IMR-90 (cell line): ENCODE measurements around the gene SPDEF. TPM values are rescaled to one million over a fixed set of nuclear protein-coding genes. Genes with fewer than 3 reads are reported as not detected.

Experiments used
- ATAC-seq: fragments of 200-7000 bp; cut with Tn5 transposase; 2 replicates; pipeline ENCODE4 v1.9.1; 2020; ENCODE audit warnings: low read depth, mild to moderate bottlenecking, moderate library complexity
- BruUV-seq: library from RNA; stranded (reverse); fragments of 400-500 nt; replicated peaks from 2 replicates; lab custom pipeline; 2021; lab: Mats Ljungman, UMichigan
- CTCF ChIA-PET: fragments of 300-600 bp; formaldehyde crosslinking; extraction: SDS; loops from one replicate; lab custom pipeline; 2021; ENCODE audit warnings: antibody characterized with exemption; lab: Yijun Ruan, JAX
- POLR2A ChIA-PET: fragments of 300-600 bp; sonication (Branson Sonifier 250); formaldehyde crosslinking; loops from one replicate; lab custom pipeline; 2022; ENCODE audit warnings: antibody characterized with exemption; ENCODE audit not compliant: unreplicated experiment; lab: Charles Lee
- DNase-seq: peaks from one replicate; pipeline ENCODE4 v3.0.0; 2013
- H2AFZ ChIP-seq: replicated peaks from 2 replicates; pipeline ENCODE3; 2013; ENCODE audit warnings: low read length, mild to moderate bottlenecking; ENCODE audit not compliant: poor library complexity
- H2AK5ac ChIP-seq: 2 replicates; pipeline ENCODE4 v1.6.1; 2013; ENCODE audit warnings: low read depth, low read length, inconsistent platforms
- H2AK9ac ChIP-seq: replicated peaks from 2 replicates; pipeline ENCODE3; 2013; ENCODE audit warnings: mild to moderate bottlenecking, low read depth, low read length, moderate library complexity; ENCODE audit not compliant: poor library complexity
- H2BK120ac ChIP-seq: 2 replicates; pipeline ENCODE4 v1.6.1; 2013; ENCODE audit warnings: low read depth, low read length, inconsistent platforms
- H2BK15ac ChIP-seq: 3 replicates; pipeline ENCODE4 v1.6.1; 2013; ENCODE audit warnings: low read depth, low read length, inconsistent platforms
- H2BK20ac ChIP-seq: 2 replicates; pipeline ENCODE4 v1.6.1; 2013; ENCODE audit warnings: low read depth, mild to moderate bottlenecking, inconsistent platforms, low read length, moderate library complexity
- H2BK5ac ChIP-seq: 2 replicates; pipeline ENCODE4 v1.6.1; 2013; ENCODE audit warnings: mild to moderate bottlenecking, low read depth, low read length, inconsistent platforms; ENCODE audit not compliant: poor library complexity, severe bottlenecking
- H3K14ac ChIP-seq: replicated peaks from 2 replicates; pipeline ENCODE4 v1.6.1; 2013; ENCODE audit warnings: low read depth, low read length, inconsistent platforms
- H3K18ac ChIP-seq: 2 replicates; pipeline ENCODE4 v1.6.1; 2013; ENCODE audit warnings: low read depth, low read length, control low read depth
- H3K23ac ChIP-seq: 2 replicates; pipeline ENCODE4 v1.6.1; 2013; ENCODE audit warnings: low read depth, low read length, inconsistent platforms
- H3K27ac ChIP-seq: 2 replicates; pipeline ENCODE4 v1.5.1; 2013; ENCODE audit warnings: mild to moderate bottlenecking, control low read depth, low read length; ENCODE audit not compliant: insufficient read depth
- H3K27me3 ChIP-seq: 2 replicates; pipeline ENCODE4 v1.6.1; 2013; ENCODE audit warnings: low read length; ENCODE audit not compliant: control insufficient read depth, insufficient read depth
- H3K36me3 ChIP-seq: 2 replicates; pipeline ENCODE4 v1.6.1; 2013; ENCODE audit warnings: low read length, mixed read lengths; ENCODE audit not compliant: control insufficient read depth, insufficient read depth
- H3K4ac ChIP-seq: 2 replicates; pipeline ENCODE4 v1.6.1; 2013; ENCODE audit warnings: low read depth, low read length, inconsistent platforms
- H3K4me1 ChIP-seq: 2 replicates; pipeline ENCODE4 v1.6.1; 2013; ENCODE audit warnings: low read length, mixed read lengths; ENCODE audit not compliant: control insufficient read depth, insufficient read depth
- H3K4me2 ChIP-seq: 2 replicates; pipeline ENCODE4 v1.6.1; 2013; ENCODE audit warnings: low read depth, mild to moderate bottlenecking, control low read depth, low read length, moderate library complexity
- H3K4me3 ChIP-seq: 2 replicates; pipeline ENCODE4 v1.5.1; 2013; ENCODE audit warnings: low read depth, mild to moderate bottlenecking, control low read depth, low read length, moderate library complexity; ENCODE audit not compliant: insufficient read depth
- H3K56ac ChIP-seq: 2 replicates; pipeline ENCODE4 v1.6.1; 2013; ENCODE audit warnings: low read length, inconsistent platforms; ENCODE audit not compliant: insufficient read depth; ENCODE audit errors: extremely low read depth
- H3K79me1 ChIP-seq, 2 experiments: 2 replicates each; pipeline ENCODE4 v1.6.1; 2013; ENCODE audit warnings: low read length in 2 of 2, inconsistent platforms in 1 of 2, low read depth in 1 of 2
- H3K9ac ChIP-seq: 2 replicates; pipeline ENCODE4 v1.6.1; 2013; ENCODE audit warnings: low read depth, low read length, control low read depth
- H3K9me1 ChIP-seq: 2 replicates; pipeline ENCODE4 v1.6.1; 2013; ENCODE audit warnings: low read length, inconsistent platforms; ENCODE audit not compliant: insufficient read depth
- H3K9me3 ChIP-seq: 2 replicates; pipeline ENCODE4 v1.6.1; 2013; ENCODE audit warnings: low read length; ENCODE audit not compliant: control insufficient read depth, insufficient read depth
- H4K20me1 ChIP-seq: 2 replicates; pipeline ENCODE4 v1.6.1; 2013; ENCODE audit warnings: low read length, inconsistent platforms; ENCODE audit not compliant: insufficient read depth
- H4K5ac ChIP-seq: 2 replicates; pipeline ENCODE4 v1.6.1; 2013; ENCODE audit warnings: mild to moderate bottlenecking, low read depth, low read length, control low read depth
- H4K8ac ChIP-seq, 2 experiments: 2 replicates each; pipeline ENCODE4 v1.6.1; 2013; ENCODE audit warnings: low read depth in 2 of 2, low read length in 2 of 2, control low read depth in 1 of 2, inconsistent platforms in 1 of 2
- H4K91ac ChIP-seq: 2 replicates; pipeline ENCODE4 v1.6.1; 2013; ENCODE audit warnings: low read depth, low read length, inconsistent platforms; ENCODE audit not compliant: insufficient read depth
- BHLHE40 ChIP-seq: fragments of 150-350 bp; IDR thresholded peaks from 2 replicates; pipeline ENCODE4 v1.6.1; 2016; ENCODE audit warnings: mild to moderate bottlenecking, low read depth, low read length
- CEBPB ChIP-seq: IDR thresholded peaks from 2 replicates; pipeline ENCODE4 v1.6.1; 2012; ENCODE audit warnings: low read depth, low read length, improper control_type of control experiment
- CHD1 ChIP-seq: IDR thresholded peaks from 2 replicates; pipeline ENCODE4 v1.6.1; 2012; ENCODE audit warnings: low read depth, low read length, improper control_type of control experiment
- CTCF ChIP-seq: conservative IDR thresholded peaks from 2 replicates; pipeline ENCODE4 v1.5.1; 2012; ENCODE audit warnings: mild to moderate bottlenecking, low read depth, low read length, improper control_type of control experiment
- ELK1 ChIP-seq: fragments of 150-350 bp; IDR thresholded peaks from 2 replicates; pipeline ENCODE4 v1.6.1; 2016; ENCODE audit warnings: low read depth, mild to moderate bottlenecking, low read length, moderate library complexity, borderline replicate concordance
- FOS ChIP-seq: fragments of 150-350 bp; IDR thresholded peaks from 2 replicates; pipeline ENCODE4 v1.6.1; 2016; ENCODE audit warnings: low read depth, low read length
- MAFK ChIP-seq: IDR thresholded peaks from 2 replicates; pipeline ENCODE4 v1.6.1; 2012; ENCODE audit warnings: low read depth, low read length, improper control_type of control experiment
- MAZ ChIP-seq: IDR thresholded peaks from 2 replicates; pipeline ENCODE4 v1.6.1; 2012; ENCODE audit warnings: low read depth, mild to moderate bottlenecking, low read length, improper control_type of control experiment, moderate library complexity, borderline replicate concordance
- MXI1 ChIP-seq: IDR thresholded peaks from 2 replicates; pipeline ENCODE4 v1.6.1; 2012; ENCODE audit warnings: low read depth, mild to moderate bottlenecking, low read length, moderate library complexity, borderline replicate concordance
- NFE2L2 ChIP-seq: fragments of 150-350 bp; IDR thresholded peaks from 2 replicates; pipeline ENCODE4 v1.6.1; 2016; ENCODE audit warnings: low read depth, mild to moderate bottlenecking, low read length
- POLR2A ChIP-seq: IDR thresholded peaks from 2 replicates; pipeline ENCODE4 v1.6.1; 2012; ENCODE audit warnings: mild to moderate bottlenecking, low read depth, low read length
- RAD21 ChIP-seq: IDR thresholded peaks from 2 replicates; pipeline ENCODE4 v1.6.1; 2012; ENCODE audit warnings: low read length, improper control_type of control experiment
- RCOR1 ChIP-seq: IDR thresholded peaks from 2 replicates; pipeline ENCODE4 v1.6.1; 2012; ENCODE audit warnings: mild to moderate bottlenecking, low read length, improper control_type of control experiment; ENCODE audit not compliant: insufficient replicate concordance
- RFX5 ChIP-seq: IDR thresholded peaks from 2 replicates; pipeline ENCODE4 v1.8.0; 2012; ENCODE audit warnings: low read depth, mild to moderate bottlenecking, low read length, moderate library complexity
- SMC3 ChIP-seq: fragments of 150-350 bp; IDR thresholded peaks from 2 replicates; pipeline ENCODE4 v1.6.1; 2016; ENCODE audit warnings: low read depth, mild to moderate bottlenecking, antibody characterized with exemption, low read length, moderate library complexity
- USF2 ChIP-seq: fragments of 150-350 bp; IDR thresholded peaks from 2 replicates; pipeline ENCODE4 v1.6.1; 2017; ENCODE audit warnings: mild to moderate bottlenecking, antibody characterized with exemption, low read length, low read depth
- WGBS, 2 experiments: methylation state at CpG; one replicate each; pipeline versions ENCODE4 v1.1.5 to v1.1.7; 2013; ENCODE audit warnings: missing lambda C conversion rate in 2 of 2; ENCODE audit not compliant: insufficient read length in 1 of 2; ENCODE audit errors: extremely low coverage in 2 of 2; 5-methylcytosine and 5-hydroxymethylcytosine counted together
- dilution Hi-C: fragments of 300-500 bp; cut with HindIII; formaldehyde crosslinking; loops from one replicate; pipeline ENCODE4 v1.14.3; 2018; ENCODE audit warnings: low sequenced_read_pairs; ENCODE audit not compliant: unreplicated experiment
- in situ Hi-C: fragments of 300-500 bp; cut with MboI; formaldehyde crosslinking; loops from 3 replicates; pipeline ENCODE4 v1.14.3; 2019; ENCODE audit warnings: low sequenced_read_pairs, inconsistent platforms, mixed read lengths
- intact Hi-C: fragments of 100-400 bp; cut with micrococcal nuclease; formaldehyde crosslinking; loops from 2 replicates; pipeline ENCODE4 v1.10.0; 2022
- polyA plus RNA-seq, 3 experiments: library from polyadenylated mRNA; depleted of rRNA; stranded (reverse); fragments of >200 nt; gene quantifications; 2 replicates each; pipeline ENCODE4 v1.2.3, GENCODE V29; 2012; ENCODE audit warnings: low replicate concordance in 1 of 3
- total RNA-seq: library from RNA; depleted of rRNA; stranded (reverse); fragments of >200 nt; gene quantifications from 2 replicates; pipeline ENCODE4 v1.2.3, GENCODE V29; 2012

The SPDEF gene
- total and polyA plus RNA-seq, 2 of the 4 experiments (the other 2 are of a cell fraction): 0.05 TPM; not detected in 1

- no peaks in the 10 kb centered on the region for H3K27me3 ChIP-seq
Measured at GRCh38 chr6:34593701-34594100, 37.6 kb upstream of the SPDEF start.

More at GRCh38 chr6:34593701-34594100, 37.6 kb upstream of the SPDEF start:
- ATAC-seq (no peak), DNase-seq (no peak)
- Histone ChIP-seq H3K9me3 (no peaks in the 10 kb centered on the region), H4K20me1 (peaks cover 75% of the 10 kb centered on the region), H3K27ac (no peak overlapping the region), H4K91ac (no peak overlapping the region), H2AK9ac (no peak overlapping the region), H2BK15ac (no peak overlapping the region), H3K18ac (no peak overlapping the region), H3K4ac (no peak overlapping the region), H3K4me2 (no peak overlapping the region), H2AFZ (no peak overlapping the region), H3K9me1 (peaks cover 23% of the 10 kb centered on the region), H2BK120ac (no peak overlapping the region), H3K9ac (no peak overlapping the region), H2AK5ac (no peak overlapping the region), H3K79me1 (peaks cover 35 to 91% of the 10 kb centered on the region in 2 experiments), H2BK5ac (no peak overlapping the region), H4K5ac (no peak overlapping the region), H2BK20ac (no peak overlapping the region), H3K23ac (no peak overlapping the region), H4K8ac (no peak overlapping the region), H3K36me3 (peaks cover 10% of the 10 kb centered on the region), H3K14ac (no peak overlapping the region), H3K56ac (no peak overlapping the region), H3K4me1 (peaks cover 2% of the 10 kb centered on the region), H3K4me3 (no peak overlapping the region)
- dilution Hi-C loops (no loop called here), intact Hi-C loops (no loop called here), in situ Hi-C loops (no loop called here)
- TF ChIP-seq RAD21: no peak
- TF ChIP-seq MAZ: no peak
- TF ChIP-seq BHLHE40: no peak
- TF ChIP-seq CTCF: no peak
- TF ChIP-seq CEBPB: no peak
- TF ChIP-seq ELK1: no peak
- no peak for TF ChIP-seq RCOR1
- no peak for TF ChIP-seq CHD1
- TF ChIP-seq RFX5: no peak
- TF ChIP-seq POLR2A: no peak
- TF ChIP-seq FOS: no peak
- TF ChIP-seq MAFK: no peak
- no peak for TF ChIP-seq SMC3
- TF ChIP-seq MXI1: no peak
- no peak for TF ChIP-seq NFE2L2
- TF ChIP-seq USF2: no peak
- POLR2A ChIA-PET: no interaction called here
- WGBS, 2 experiments: 80% methylated on average over 1 of the region's 5 CpGs; no CpG with 5 or more reads in 1 of the 2 experiments
- BruUV-seq: no TSS peak
- CTCF ChIA-PET: interaction anchor here (0.7 to 1.3 kb wide), 2 partner anchors 8 to 18 kb away, joined by 3 to 4 read pairs; no protein-coding TSS in a partner anchor
